Fibroblast of skin of right quadriceps (primary cell): ENCODE measurements around the gene CBFB.
"Not testable (repeated sequence)": the region's sequence is repeated elsewhere in the genome, so short reads cannot be mapped to it uniquely, and the experiment has no call there.

ENCODE experiments used
- DNase-seq: peaks from one replicate; pipeline ENCODE4 v3.0.0-alpha.2; 2013

Gene CBFB

DNA sequence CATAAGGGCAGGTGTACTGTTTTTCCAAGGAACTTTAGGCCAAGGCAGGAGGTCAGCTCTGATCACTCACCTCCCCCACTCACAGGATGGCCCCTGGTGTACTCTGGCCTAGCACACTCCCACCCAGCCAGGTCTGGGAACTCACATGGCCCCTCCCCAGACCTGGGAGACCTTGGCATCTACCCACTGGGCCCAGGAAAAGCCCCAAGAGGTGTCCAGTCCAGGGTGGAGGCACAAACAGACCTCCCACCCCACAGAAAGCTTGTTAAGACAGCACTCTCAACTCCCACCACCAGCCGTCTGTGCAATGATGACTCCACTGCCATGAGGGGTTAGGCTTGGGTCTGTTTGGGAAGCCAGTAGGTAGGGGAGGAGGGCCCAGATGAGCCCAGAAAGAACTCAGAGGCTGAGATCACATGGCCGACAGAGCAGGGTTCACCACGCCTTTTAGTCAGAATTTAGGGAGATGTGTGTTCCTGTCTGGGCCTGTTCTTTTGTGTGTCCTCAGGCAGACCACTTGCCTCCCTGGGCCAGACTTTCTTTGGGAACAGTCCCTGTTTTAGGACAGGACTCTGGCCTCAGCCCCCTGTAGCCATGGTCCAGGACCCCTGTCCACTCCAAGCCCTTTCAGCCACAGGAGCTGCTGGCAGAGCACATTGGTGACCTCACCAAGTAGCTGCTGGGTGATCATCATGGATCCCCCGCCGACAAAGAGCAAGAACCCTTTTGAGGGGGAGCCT lies 12.1 kb upstream of the CBFB start:
- no peak for DNase-seq

DNA sequence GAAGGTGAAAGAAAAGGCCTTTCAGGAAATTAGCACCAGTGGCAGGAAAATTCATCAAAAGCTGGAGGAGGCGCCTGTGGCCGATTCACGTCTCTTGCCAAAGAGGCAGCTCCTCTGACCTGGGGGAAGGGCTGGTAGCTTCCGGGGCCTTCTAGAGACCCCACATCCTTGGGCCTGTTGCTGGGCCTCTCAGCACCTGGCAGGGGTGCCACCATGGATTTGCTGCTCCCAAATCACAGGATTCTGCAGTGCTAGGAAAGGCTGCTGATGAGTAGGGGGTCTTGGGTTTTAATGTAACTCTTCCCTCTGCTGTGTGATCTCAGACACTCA lies 11.6 kb upstream of the CBFB start:
- DNase-seq: no peak

DNA sequence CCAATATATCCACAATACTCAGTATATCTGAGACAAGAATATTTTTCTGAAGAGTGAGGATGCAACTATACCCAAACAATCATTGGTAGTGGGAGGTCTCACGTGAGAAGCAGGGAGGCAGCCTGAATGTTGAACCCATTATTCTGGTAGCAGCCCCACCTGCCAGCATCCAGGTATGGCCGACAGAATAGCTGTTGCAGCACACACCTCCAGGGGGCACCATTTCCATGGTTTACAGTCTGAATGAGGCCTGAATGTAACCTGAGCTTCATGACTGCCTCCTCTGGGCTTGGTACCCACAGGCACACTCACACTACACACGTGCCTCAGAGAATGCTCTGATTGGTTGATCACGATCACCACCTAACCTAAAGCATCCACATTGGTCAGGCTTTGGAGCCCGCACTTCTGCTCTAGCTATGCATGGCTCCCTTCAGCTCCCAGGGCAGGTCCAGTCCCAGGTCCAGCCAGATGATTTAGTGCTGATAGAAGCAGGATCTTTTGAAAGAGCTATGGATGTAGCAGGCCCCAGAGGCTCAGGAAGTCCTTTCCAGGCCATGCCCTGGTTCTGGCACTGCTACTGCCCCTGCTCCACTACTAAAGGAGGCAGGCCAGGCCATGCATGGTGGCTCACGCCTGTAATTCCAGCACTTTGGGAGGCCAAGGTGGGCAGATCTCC lies 11.0 kb upstream of the CBFB start:
- DNase-seq: peak; percentile 92

DNA sequence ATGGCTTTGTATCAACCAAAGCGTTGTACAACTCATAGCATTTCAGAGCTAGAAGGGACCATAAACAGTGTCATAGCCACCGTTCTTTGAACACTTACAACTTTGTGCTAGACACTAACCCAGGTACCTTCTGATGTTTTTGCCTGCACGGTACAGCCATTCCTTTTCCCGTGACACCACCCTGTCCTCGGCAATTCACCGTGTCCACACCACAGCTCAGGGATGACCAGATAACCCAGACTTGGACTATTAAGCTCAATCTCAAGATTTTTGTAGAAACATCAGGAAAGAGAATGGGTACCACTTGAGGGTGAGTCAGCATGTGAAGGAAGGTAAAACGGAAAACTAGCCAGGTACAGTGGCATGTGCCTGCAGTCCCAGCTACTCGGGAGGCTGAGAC lies 9.8 kb upstream of the CBFB start:
- DNase-seq: no peak

- DNase-seq: no peak
Measured at GRCh38 chr16:67021321-67021720, 7.6 kb upstream of the CBFB start.

DNA sequence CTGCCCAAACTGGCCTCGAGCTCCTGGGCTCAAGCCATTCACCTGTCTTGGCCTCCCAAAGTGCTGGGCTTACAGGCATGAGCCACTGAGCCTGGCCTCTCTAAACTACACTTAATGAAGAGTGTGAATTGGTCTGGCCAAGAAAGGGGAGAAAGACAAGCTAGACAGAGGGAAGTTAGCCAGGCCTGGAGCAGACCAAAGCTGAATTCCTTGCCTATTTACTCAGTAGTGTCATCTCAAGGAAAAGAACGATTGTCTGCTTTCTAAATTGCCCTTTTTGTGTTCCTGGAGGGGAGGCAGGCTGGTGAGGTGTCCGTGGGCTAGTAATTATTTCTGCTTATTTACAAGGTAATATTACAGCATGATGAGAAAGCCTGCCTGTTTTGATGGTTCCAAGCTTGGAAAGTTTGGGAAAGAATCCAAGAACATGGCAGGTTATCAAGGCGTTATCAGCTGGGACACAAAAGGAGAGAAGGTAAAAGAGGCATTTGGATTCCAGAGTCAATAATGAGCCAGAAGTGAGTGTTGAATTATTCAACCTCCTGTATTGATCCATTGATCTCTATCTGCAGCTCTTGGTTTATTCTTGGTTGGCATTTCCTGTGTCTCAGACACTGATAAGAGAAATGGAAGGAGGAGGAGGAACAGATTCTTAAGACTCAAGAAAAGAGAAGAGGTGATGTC lies 6.3 kb upstream of the CBFB start:
- DNase-seq: peak; percentile 22

DNA sequence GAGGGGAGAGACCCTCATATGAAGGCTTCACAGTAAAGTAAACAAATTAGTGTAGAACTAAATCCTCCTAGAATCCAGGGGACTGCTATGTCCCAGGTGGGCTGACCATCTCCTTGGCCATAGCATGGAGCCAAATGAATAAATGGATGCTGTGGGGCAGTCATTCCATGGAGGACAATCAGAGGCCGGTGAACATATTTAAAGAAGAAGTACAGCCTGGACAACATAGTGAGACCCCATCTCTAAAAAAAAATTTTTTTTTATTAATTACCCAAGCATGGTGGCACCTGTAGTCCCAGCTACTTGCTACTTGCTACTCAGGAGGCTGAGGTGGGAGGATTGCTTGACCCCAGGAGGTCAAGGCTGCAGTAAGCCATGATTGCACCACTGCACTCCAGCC lies 5.3 kb upstream of the CBFB start:
- no peak for DNase-seq

GRCh38 chr16:67024384-67025209 lies 4.4 kb upstream of the CBFB start:
- peak; percentile 39 for DNase-seq

DNA sequence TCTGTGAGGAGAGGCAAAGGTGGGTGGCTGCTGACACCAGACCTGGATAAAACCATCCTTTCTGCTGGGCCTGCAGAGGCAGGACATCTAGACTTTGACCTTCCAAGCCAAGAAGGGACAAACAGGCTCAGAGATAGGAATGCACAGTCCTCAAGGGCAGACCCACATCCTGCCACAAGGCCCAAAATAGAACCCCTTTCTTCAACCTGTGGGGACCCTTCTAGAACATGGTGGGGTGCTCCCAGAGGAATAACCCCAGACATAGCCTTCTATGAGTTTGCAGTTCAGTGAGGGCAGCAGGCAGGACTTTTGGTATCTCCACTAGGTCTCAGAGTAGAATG lies 3.8 kb upstream of the CBFB start:
- DNase-seq: no peak

DNA sequence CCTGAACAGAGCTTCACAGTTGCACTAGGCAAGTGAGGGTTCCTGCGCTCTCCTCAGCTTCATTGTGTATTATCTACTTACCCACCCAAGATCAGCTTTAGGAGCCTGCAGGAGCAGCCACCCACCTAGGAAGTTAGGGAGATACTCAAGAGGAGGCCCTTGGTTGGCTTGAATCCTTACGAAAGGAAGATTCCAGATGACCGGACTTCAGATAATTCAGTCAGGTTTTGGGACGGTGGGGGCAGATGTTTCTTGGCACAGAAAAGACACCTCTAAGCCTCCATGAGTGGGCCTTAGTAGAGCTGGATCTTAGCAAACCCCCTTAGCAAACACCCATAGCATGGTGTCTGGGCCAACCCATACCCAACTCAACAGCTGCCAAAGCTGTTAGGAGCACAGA lies 2.4 kb upstream of the CBFB start:
- no peak for DNase-seq

DNA sequence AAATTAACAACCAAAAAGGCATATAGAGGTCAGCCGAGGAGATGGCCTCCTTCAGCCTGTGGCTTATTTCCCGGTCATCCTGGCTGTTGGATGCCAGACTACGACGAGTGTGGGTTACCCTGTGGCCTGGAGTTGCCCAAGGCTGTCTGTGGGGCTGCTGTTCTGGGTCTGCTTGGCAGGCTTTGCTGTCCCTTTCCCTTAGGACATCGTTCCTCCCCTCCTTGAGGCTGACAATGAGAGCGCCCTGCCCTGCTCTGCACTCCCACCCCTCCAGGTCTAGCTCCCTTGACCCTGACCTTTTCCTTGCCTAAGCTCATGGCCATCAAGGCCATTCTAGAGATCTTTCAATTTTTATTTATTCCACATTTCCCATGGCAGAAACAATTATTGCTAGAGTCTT lies 1.9 kb upstream of the CBFB start:
- no peak for DNase-seq

GRCh38 chr16:67028167-67028695 lies 718 bp upstream of the CBFB start:
- no peak for DNase-seq

DNA sequence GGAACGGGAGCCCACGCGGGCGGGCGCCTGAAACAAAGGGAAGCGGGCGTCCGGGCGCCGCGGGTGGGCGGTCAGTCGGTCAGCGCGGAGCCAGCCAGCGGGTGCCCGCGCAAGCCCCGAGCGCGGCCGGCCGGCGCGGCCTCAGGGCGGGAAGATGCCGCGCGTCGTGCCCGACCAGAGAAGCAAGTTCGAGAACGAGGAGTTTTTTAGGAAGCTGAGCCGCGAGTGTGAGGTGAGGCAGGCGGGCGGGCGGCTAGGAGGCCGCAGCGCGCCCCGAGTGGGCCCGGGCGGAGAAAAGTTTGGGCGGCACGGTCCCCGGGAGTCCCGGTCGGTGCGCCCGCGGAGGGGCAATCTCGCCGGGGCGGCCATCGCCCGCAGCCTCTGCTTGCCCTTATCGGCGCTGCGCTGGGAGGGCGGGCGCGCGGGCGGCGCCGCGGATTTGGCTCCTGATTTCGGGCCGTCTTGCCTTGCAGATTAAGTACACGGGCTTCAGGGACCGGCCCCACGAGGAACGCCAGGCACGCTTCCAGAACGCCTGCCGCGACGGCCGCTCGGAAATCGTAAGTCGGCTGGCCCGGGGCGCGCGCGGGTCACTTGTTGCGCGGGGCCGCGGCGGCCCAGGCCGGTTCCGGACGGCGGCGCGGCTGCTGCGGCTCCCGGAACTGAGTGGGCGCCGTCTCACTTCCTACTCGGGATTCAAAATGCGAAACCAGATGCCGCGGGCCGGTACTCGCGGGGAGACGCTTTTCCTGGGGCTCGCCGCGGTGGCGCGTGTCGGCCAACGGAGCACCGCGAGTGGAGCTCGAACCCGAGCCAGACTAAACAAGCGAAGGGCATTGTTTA lies 526 bp downstream of the CBFB start:
- peak; percentile 34 for DNase-seq

- DNase-seq: no peak
Measured at GRCh38 chr16:67030221-67030962, 1.4 kb downstream of the CBFB start.

GRCh38 chr16:67034487-67034886 lies 5.5 kb downstream of the CBFB start:
- DNase-seq: peak; percentile 32

DNA sequence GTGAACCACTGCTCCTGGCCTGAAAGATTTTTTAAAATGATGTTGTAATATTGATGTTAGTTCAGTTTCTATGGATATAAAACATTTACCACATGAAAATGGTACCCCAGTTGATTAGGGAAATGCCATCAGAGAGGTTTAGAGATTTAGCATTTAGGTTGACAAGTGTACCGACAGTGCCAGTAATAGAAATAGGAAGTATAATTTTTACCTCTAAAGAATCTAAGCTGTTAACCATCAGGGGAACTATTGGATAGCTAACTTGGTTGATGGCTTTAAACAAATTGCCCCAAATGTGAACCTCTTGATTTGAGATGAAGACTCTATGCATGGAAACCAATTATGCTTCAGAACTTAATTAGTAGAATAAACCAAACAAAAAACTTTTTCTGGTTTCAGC lies 6.4 kb downstream of the CBFB start:
- DNase-seq: no peak

- peak; percentile 20 for DNase-seq
Measured at GRCh38 chr16:67036323-67036741, 7.4 kb downstream of the CBFB start.

DNA sequence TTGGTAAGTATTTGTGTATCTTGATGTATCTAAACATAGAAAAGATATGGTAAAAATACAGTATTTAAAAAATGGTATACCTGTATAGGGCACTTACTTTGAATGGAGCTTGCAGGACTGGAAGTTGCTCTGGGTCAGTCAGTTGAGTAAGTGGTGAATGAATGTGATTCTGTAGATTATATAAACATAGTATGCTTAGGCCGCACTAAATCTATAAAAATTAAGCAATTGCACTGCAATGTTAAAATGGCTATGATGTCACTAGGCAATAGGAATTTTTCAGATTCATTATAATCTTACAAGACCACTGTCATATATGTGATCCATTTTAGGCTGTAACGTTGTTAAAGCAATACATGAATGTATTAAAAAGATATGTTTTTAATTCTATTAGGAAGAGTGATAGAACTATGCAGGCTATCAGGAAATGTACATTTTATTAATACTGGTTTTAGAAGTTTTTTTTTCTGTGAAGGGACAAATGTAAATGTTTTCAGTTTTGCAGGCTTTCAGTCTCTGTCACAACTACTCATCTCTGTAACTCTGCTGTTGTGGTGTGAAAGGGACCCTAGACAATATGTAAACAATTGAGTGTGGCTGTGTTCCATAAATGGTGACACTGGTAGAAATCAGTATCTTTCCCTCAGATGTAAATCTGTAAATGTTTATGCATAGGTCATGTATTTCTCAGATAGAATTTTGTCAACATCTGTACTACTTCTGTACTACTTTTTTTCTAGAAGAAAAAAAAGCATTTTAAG lies 10.5 kb downstream of the CBFB start:
- no peak for DNase-seq

DNA sequence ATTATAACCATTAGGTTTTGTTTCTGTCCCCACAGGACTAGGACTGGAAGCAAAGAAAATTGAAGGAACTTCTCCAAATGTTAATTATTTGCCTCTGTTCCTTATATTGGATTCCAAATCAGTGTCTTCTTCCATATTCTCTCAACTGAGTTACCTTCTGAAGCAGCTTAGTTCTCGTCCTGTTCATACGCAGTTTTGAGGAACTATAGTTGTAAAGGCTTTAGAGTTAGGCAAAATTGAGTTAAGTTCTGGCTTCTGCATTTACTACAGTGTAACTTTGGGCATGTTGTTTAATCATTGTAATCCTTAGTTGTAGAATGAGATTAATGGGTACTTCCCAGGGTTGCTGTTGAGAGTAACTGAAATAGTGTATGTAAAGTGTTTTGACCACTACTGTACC lies 11.2 kb downstream of the CBFB start:
- DNase-seq: no peak

GRCh38 chr16:67040906-67041305 lies 12.0 kb downstream of the CBFB start:
- peak; percentile 19 for DNase-seq

GRCh38 chr16:67041520-67041919 lies 12.6 kb downstream of the CBFB start:
- DNase-seq: not testable (repeated sequence)
